CD4-positive, alpha-beta T cell treated with Interferon alpha-2 for 1 hour (primary cell): ENCODE measurements around the gene TGM3.
A peak's percentile ranks its signal among the peaks of the same experiment; 100 is the strongest.

Source experiments
- DNase-seq, 2 donors: peaks; one replicate each; pipeline ENCODE4 v3.0.0-alpha.2; 2020 to 2022

Gene TGM3

GRCh38 chr20:2382833-2383232 is 87.0 kb downstream of the TGM3 start:
- DNase-seq: no peak

DNA sequence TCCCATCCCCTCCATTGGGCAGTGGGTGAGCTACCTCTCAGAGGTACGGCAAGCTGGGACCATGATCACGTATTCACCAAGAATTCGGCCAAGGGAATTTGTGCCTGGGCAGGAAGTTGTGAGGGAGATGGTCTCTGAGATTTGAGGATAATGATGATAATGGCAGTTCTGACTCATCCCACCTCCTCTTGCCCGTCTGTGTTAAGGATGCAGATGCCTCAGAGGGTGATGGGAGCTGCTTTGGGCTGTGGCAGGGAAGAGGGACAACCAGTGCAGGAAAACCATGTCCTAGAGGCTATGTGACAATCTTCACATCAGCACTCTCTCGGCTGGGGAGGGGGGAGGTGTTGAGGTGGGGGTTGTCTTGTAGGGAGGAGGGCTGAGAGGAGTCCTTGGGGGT is 89.2 kb downstream of the TGM3 start:
- DNase-seq: no peak

DNA sequence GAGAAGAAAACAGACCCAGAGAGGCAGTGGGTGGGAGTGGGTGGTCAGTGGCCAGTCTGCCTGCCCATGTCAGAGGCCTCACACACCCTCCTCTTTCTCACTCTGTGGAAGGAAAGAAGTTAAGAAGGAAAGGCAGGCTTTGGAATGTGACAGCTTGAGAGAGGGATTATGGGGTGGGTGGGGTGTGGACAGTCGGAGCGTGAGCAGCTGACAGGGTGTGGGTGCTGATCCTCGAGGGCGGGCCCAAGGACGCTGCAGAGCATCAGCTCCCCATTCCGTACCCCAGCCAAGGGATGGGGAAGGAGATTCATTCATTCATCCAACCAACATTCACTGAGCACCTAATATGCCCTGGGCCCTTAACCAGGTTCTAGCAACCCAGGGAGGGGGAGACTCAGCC is 89.7 kb downstream of the TGM3 start:
- no peak for DNase-seq

DNA sequence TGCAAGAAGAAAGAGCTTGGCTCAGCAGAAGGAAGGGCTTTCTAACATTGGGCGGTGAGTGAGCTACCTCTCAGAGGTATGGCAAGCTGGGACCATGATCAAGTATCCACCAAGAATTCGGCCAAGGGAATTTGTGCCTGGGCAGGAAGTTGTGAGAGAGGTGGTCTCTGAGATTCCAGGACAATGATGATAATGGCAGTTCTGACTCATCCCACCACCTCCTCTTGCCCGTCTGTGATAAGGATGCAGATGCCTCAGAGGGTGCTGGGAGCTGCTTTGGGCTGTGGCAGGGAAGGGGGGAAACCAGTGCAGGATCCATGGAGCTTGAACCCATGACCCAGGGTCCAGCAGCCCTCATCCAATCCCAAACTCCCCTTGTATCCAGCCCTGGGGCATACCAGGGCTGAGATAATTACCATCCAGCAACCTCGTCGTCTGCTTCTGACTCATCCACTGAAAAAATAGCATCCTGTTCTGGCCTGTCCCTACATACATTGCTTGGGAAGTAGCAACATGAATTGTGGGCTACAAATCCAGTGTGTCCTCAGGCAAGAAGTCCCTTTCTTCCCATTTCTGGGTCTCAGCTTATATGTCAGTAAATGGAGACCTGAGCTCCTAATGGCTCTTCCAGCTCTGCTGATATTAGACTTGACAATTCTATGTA is 90.8 kb downstream of the TGM3 start:
- no peak for DNase-seq

DNA sequence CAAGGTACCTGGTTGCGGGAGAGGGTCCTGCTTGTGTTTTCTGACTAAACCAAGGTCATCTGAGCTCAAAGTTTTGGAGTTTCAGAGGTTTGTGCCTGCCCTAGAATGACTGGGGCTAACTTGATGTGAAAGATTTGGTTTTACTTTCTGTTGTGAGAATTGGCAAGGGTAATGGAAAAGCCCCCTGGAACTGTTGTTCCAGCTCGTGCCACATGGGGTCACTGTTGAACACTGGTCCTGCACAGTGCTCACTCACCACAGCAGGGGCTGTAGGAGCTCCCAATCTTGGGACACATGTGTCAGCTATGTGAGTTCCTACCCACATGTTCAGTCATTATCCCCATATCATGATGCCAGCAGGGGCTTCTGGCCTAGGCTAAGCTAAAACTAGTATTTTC is 91.4 kb downstream of the TGM3 start:
- peak; percentile 10 to 44 for DNase-seq

GRCh38 chr20:2387580-2387979 is 91.8 kb downstream of the TGM3 start:
- DNase-seq: no peak
